ENCODE measurements around the gene GABRG3. TPM values are rescaled to one million over a fixed set of nuclear protein-coding genes. Genes with fewer than 3 reads are reported as not detected.
"Not testable (repeated sequence)": the region's sequence is repeated elsewhere in the genome, so short reads cannot be mapped to it uniquely, and the experiment has no call there.

Gene GABRG3
- total RNA-seq, 1 experiment from 2014 or later: not detected

- no peak for DNase-seq (ENCODE audit: low read depth)
These were observed 204.6 kb downstream of the GABRG3 start for GRCh38 chr15:27175472-27176153.

GRCh38 chr15:27176785-27177406 lies 205.9 kb downstream of the GABRG3 start:
- no peak for DNase-seq (ENCODE audit: low read depth)

- DNase-seq (ENCODE audit: low read depth): no peak
These were observed 208.8 kb downstream of the GABRG3 start for GRCh38 chr15:27179789-27180188.

GRCh38 chr15:27182561-27183110 lies 211.7 kb downstream of the GABRG3 start:
- no peak for DNase-seq (ENCODE audit: low read depth)

GRCh38 chr15:27183201-27183600 lies 212.2 kb downstream of the GABRG3 start:
- no peak for DNase-seq (ENCODE audit: low read depth)

GRCh38 chr15:27191515-27191914 lies 220.5 kb downstream of the GABRG3 start:
- not testable (repeated sequence) for DNase-seq (ENCODE audit: low read depth)

- no peak for DNase-seq (ENCODE audit: low read depth)
These were observed 225.7 kb downstream of the GABRG3 start for GRCh38 chr15:27196691-27197090.

GRCh38 chr15:27201425-27201824 lies 230.4 kb downstream of the GABRG3 start:
- DNase-seq (ENCODE audit: low read depth): no peak

GRCh38 chr15:27210176-27210575 lies 239.2 kb downstream of the GABRG3 start:
- no peak for DNase-seq (ENCODE audit: low read depth)

GRCh38 chr15:27214032-27214431 lies 243.1 kb downstream of the GABRG3 start:
- no peak for DNase-seq (ENCODE audit: low read depth)

GRCh38 chr15:27214961-27215360 lies 244.0 kb downstream of the GABRG3 start:
- no peak for DNase-seq (ENCODE audit: low read depth)

- DNase-seq (ENCODE audit: low read depth): no peak
These were observed 247.4 kb downstream of the GABRG3 start for GRCh38 chr15:27218426-27218825.

- DNase-seq (ENCODE audit: low read depth): no peak
These were observed 248.7 kb downstream of the GABRG3 start for GRCh38 chr15:27219636-27220035.

- DNase-seq (ENCODE audit: low read depth): no peak
These were observed 249.2 kb downstream of the GABRG3 start for GRCh38 chr15:27220199-27220598.

- DNase-seq (ENCODE audit: low read depth): no peak
These were observed 251.5 kb downstream of the GABRG3 start for GRCh38 chr15:27222479-27222878.

- DNase-seq (ENCODE audit: low read depth): no peak
These were observed 252.2 kb downstream of the GABRG3 start for GRCh38 chr15:27223179-27223578.

- DNase-seq (ENCODE audit: low read depth): no peak
These were observed 260.8 kb downstream of the GABRG3 start for GRCh38 chr15:27231811-27232210.

- no peak for DNase-seq (ENCODE audit: low read depth)
These were observed 261.9 kb downstream of the GABRG3 start for GRCh38 chr15:27232876-27233275.

GRCh38 chr15:27234593-27234992 lies 263.6 kb downstream of the GABRG3 start:
- DNase-seq (ENCODE audit: low read depth): no peak

- DNase-seq (ENCODE audit: low read depth): no peak
These were observed 264.2 kb downstream of the GABRG3 start for GRCh38 chr15:27235161-27235560.

- DNase-seq (ENCODE audit: low read depth): no peak
These were observed 264.7 kb downstream of the GABRG3 start for GRCh38 chr15:27235681-27236080.

- DNase-seq (ENCODE audit: low read depth): no peak
These were observed 266.4 kb downstream of the GABRG3 start for GRCh38 chr15:27237319-27237939.

GRCh38 chr15:27238209-27238608 lies 267.2 kb downstream of the GABRG3 start:
- DNase-seq (ENCODE audit: low read depth): no peak

Measured in RPMI7951 (cell line).